HepG2 (cell line): ENCODE results near the gene MAPK11. TPM values are rescaled to one million over a fixed set of nuclear protein-coding genes. Genes with fewer than 3 reads are reported as not detected.
A peak's percentile ranks its signal among the peaks of the same experiment; 100 is the strongest.

Experiments
- ATAC-seq: fragments of 200-7000 bp; cut with Tn5 transposase; 3 replicates; pipeline ENCODE4 v1.9.1; 2020; ENCODE audit warnings: mild to moderate bottlenecking, moderate library complexity
- BruUV-seq: library from RNA; stranded (reverse); fragments of 400-500 nt; replicated peaks from 2 replicates; lab custom pipeline; 2021; lab: Mats Ljungman, UMichigan
- CTCF ChIA-PET: fragments of 300-600 bp; formaldehyde crosslinking; extraction: SDS; loops from one replicate; lab custom pipeline; 2021; ENCODE audit warnings: low total read pairs, inconsistent platforms, low intra/inter-chr PET ratio; lab: Yijun Ruan, JAX
- POLR2A ChIA-PET: fragments of 350-600 bp; sonication (Branson Sonifier 250); formaldehyde crosslinking; loops from one replicate; lab custom pipeline; 2020; ENCODE audit warnings: antibody characterized with exemption, inconsistent platforms; lab: Yijun Ruan, JAX
- DNase-seq: peaks from one replicate; pipeline ENCODE4 v3.0.0-alpha.2; 2015; ENCODE audit warnings: low spot score
- FAIRE-seq: peaks from 3 replicates; lab custom pipeline; 2011; peaks lifted over from hg19 to GRCh38; lab: Jason Lieb, UNC
- H2AFZ ChIP-seq: one replicate; pipeline ENCODE4 v1.6.1; 2011; ENCODE audit warnings: low read length, inconsistent platforms
- H3K27ac ChIP-seq: fragments of 300-600 bp; 3 replicates; pipeline ENCODE4 v1.8.0; 2011; ENCODE audit warnings: mixed run types, mild to moderate bottlenecking, mixed read lengths, low read length, inconsistent platforms; ENCODE audit not compliant: insufficient read depth; ENCODE audit errors: extremely low read length
- H3K27me3 ChIP-seq, 2 experiments: fragments of 200-600 bp in 1 of 2; 2 replicates in 1 of 2; 3 replicates in 1 of 2; pipeline versions ENCODE4 v1.6.0 to v1.8.0; 2011; ENCODE audit warnings: low read length in 2 of 2, mild to moderate bottlenecking in 2 of 2, moderate library complexity in 2 of 2, inconsistent platforms in 1 of 2; ENCODE audit not compliant: insufficient read depth in 2 of 2, control insufficient read depth in 1 of 2
- H3K36me3 ChIP-seq, 2 experiments: fragments of 200-600 bp in 1 of 2; replicated peaks in 1 of 2; 2 replicates in 1 of 2; 3 replicates in 1 of 2; pipeline versions ENCODE4 v1.5.1 to v1.8.0; 2011; ENCODE audit warnings: low read length in 2 of 2, inconsistent platforms in 1 of 2; ENCODE audit not compliant: insufficient read depth in 2 of 2, control insufficient read depth in 1 of 2
- H3K4me1 ChIP-seq: 2 replicates; pipeline ENCODE4 v1.5.1; 2012; ENCODE audit warnings: low read length, inconsistent platforms; ENCODE audit not compliant: insufficient read depth
- H3K4me2 ChIP-seq: 2 replicates; pipeline ENCODE4 v1.6.0; 2011; ENCODE audit warnings: low read depth, low read length, inconsistent platforms
- H3K4me3 ChIP-seq, 3 experiments: fragments of 200-600 bp in 1 of 3; sonication (generic), shearing (Covaris generic) in 1 of 3; replicated peaks in 1 of 3; 2 replicates each; pipeline ENCODE4 v1.5.1; 2011 to 2016; ENCODE audit warnings: low read length in 3 of 3, inconsistent platforms in 2 of 3, low read depth in 2 of 3, mild to moderate bottlenecking in 2 of 3, control low read depth in 1 of 3, mixed read lengths in 1 of 3; ENCODE audit not compliant: insufficient read depth in 1 of 3
- H3K79me2 ChIP-seq: one replicate; pipeline ENCODE4 v1.6.1; 2011; ENCODE audit warnings: low read length, inconsistent platforms; ENCODE audit not compliant: insufficient read depth
- H3K9ac ChIP-seq: 2 replicates; pipeline ENCODE4 v1.6.0; 2011; ENCODE audit warnings: mild to moderate bottlenecking, low read depth, low read length, inconsistent platforms; ENCODE audit not compliant: insufficient read depth
- H3K9me3 ChIP-seq: 2 replicates; pipeline ENCODE4 v1.5.1; 2012; ENCODE audit warnings: mild to moderate bottlenecking, low read length
- H4K20me1 ChIP-seq: 2 replicates; pipeline ENCODE4 v1.6.0; 2011; ENCODE audit warnings: inconsistent platforms, mild to moderate bottlenecking, low read length, moderate library complexity; ENCODE audit not compliant: insufficient read depth
- AGO2 ChIP-seq: fragments of 200-400 bp; formaldehyde crosslinking; optimal IDR thresholded peaks from 2 replicates; pipeline ENCODE3; 2017; ENCODE audit warnings: mild to moderate bottlenecking, low read depth, low read length, moderate library complexity
- HNRNPL ChIP-seq: fragments of 200-400 bp; formaldehyde crosslinking; IDR thresholded peaks from 2 replicates; pipeline ENCODE4 v1.6.1; 2017; ENCODE audit warnings: mild to moderate bottlenecking, low read depth, low read length
- MEF2D ChIP-seq: sonication (generic); formaldehyde crosslinking; IDR thresholded peaks from 2 replicates; pipeline ENCODE4 v1.5.1; 2020; ENCODE audit warnings: mild to moderate bottlenecking, missing genetic modification reagents
- NCOA1 ChIP-seq: sonication (generic); formaldehyde crosslinking; IDR thresholded peaks from 2 replicates; pipeline ENCODE4 v1.9.0; 2021; ENCODE audit warnings: missing genetic modification reagents
- PATZ1 ChIP-seq: sonication (generic); formaldehyde crosslinking; IDR thresholded peaks from 2 replicates; pipeline ENCODE4 v1.4.0; 2020; ENCODE audit warnings: missing genetic modification reagents
- RBFOX2 ChIP-seq: fragments of 200-400 bp; formaldehyde crosslinking; IDR thresholded peaks from 2 replicates; pipeline ENCODE4 v1.6.1; 2017; ENCODE audit warnings: low read depth, mild to moderate bottlenecking, low read length
- ZFX ChIP-seq: sonication (generic); formaldehyde crosslinking; IDR thresholded peaks from 2 replicates; pipeline ENCODE4 v1.4.0; 2020; ENCODE audit warnings: mild to moderate bottlenecking, low read depth, missing genetic modification reagents, moderate library complexity
- ZKSCAN8 ChIP-seq: IDR thresholded peaks from 2 replicates; pipeline ENCODE4 v1.6.1; 2016; ENCODE audit warnings: borderline replicate concordance, missing genetic modification reagents, missing compliant biosample characterization
- ZNF10 ChIP-seq: sonication (generic); formaldehyde crosslinking; IDR thresholded peaks from 2 replicates; pipeline ENCODE4 v1.4.0; 2020; ENCODE audit warnings: mild to moderate bottlenecking, low read depth, missing genetic modification reagents, borderline replicate concordance
- ZNF687 ChIP-seq: sonication (generic); formaldehyde crosslinking; IDR thresholded peaks from 2 replicates; pipeline ENCODE4 v1.5.1; 2020; ENCODE audit warnings: mild to moderate bottlenecking, missing genetic modification reagents, moderate library complexity
- ZNF850 ChIP-seq: sonication (generic); formaldehyde crosslinking; conservative IDR thresholded peaks from 2 replicates; pipeline ENCODE4 v1.9.0; 2021; ENCODE audit warnings: mild to moderate bottlenecking, missing genetic modification reagents
- WGBS: methylation state at CpG from one replicate; pipeline ENCODE4 v1.1.6; 2017; ENCODE audit warnings: low lambda C conversion rate; 5-methylcytosine and 5-hydroxymethylcytosine counted together
- in situ Hi-C: cut with HindIII; loops from 2 replicates; pipeline ENCODE4 v1.10.0; 2017; ENCODE audit warnings: low pct_unique_long_range_greater_than_20kb; ENCODE audit not compliant: extremely low pct_ligation_motif_present
- intact Hi-C: fragments of 100-400 bp; cut with micrococcal nuclease; formaldehyde crosslinking; loops from one replicate; pipeline ENCODE4 v1.10.0; 2022; ENCODE audit not compliant: unreplicated experiment
- polyA plus RNA-seq, 8 experiments: library from polyadenylated mRNA; depleted of rRNA in 3 of 8; stranded (reverse) in 7 of 8; unstranded in 1 of 8; fragments of >200 nt; fragmentation: Illumina TruSeq in 4 of 8; extraction: Trizol in 4 of 8; gene quantifications; 2 replicates each; pipeline versions ENCODE4 v1.2.1 to v1.2.3, GENCODE V29; 2011 to 2016; ENCODE audit warnings: low read depth in 4 of 8, missing spikeins in 1 of 8, mixed read lengths in 1 of 8; ENCODE audit not compliant: insufficient read depth in 1 of 8
- total RNA-seq, 5 experiments: library from RNA; depleted of rRNA; stranded (reverse); fragments of >200 nt; fragmentation: Illumina TruSeq; extraction: Trizol; gene quantifications; 2 replicates each; pipeline ENCODE4 v1.2.3, GENCODE V29; 2016; ENCODE audit warnings: low read depth in 1 of 5
- TF ChIP-seq, protein P1 (sequence below): sonication (generic); formaldehyde crosslinking; IDR thresholded peaks from 2 replicates; pipeline ENCODE4 v1.4.0; 2020; ENCODE audit warnings: low read depth, mild to moderate bottlenecking, missing genetic modification reagents

Gene MAPK11
- total and polyA plus RNA-seq, 2 of the 13 experiments (the other 11 are each of a cell fraction or from before 2014, with no cell fraction given), result 0.15 to 0.17 TPM

DNA sequence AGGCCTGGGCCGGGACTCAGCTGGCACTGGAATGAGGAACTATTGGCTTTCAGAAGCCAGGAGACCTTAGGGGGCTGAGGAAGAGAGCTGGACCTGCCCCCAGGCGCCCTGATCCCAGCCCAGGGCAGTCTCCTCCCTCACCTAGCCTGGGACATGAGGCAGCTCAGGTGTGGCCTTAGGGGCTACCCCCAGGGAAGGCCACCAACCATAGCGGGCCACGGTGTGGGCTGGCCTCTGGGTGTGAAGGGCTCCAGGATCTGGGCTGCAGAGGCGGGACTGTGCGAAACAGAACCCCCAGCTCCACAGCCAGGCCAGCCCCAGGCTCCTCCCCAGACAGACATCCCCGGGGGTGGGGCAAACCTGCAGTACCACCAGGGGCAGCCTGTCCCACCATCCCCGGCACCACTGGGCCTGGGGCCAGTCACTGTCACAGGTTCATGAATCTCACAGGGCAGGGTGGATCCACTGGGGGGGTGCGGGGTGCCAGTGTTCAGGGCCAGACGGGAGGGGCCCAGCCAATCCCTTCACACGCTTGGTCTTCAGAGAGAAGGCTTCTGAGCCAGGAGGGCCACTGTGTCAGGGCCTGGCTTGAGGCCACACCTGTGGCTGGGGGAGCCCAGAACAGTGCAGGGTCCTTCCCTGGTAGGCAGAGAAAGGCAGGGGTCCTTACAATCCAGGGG, 33.8 kb upstream of the MAPK11 start:
- Histone ChIP-seq H2AFZ (no peak overlapping the region), H3K4me2 (peak overlapping the region; percentile 53), H4K20me1 (peaks cover 4% of the 10 kb centered on the region; the same call in 1 of the 2 replicates), H3K79me2 (peaks cover 62% of the 10 kb centered on the region), H3K4me3 (peak overlapping the region in 1 of 3 experiments; percentile 37; a peak in 1 of 6 replicates), H3K9me3 (no peaks in the 10 kb centered on the region), H3K36me3 (peaks cover 0 to 2% of the 10 kb centered on the region in 2 experiments; a peak in 1 of 5 replicates), H3K9ac (peak overlapping the region; percentile 33; the same call in 1 of the 2 replicates), H3K4me1 (peaks cover 68% of the 10 kb centered on the region), H3K27ac (peak overlapping the region; percentile 33), H3K27me3 (no peaks in the 10 kb centered on the region)
- intact Hi-C loops, result no loop called here
- CTCF ChIA-PET, result no interaction called here
- peak; percentile 23 for DNase-seq
- FAIRE-seq, result no peak
- POLR2A ChIA-PET, result interaction anchor here (0.8 to 6.7 kb wide), 7 partner anchors 11 to 53 kb away, joined by 3 to 126 read pairs (median 4); partner anchors contain the start of genes HDAC10 and MAPK12
- BruUV-seq, result no TSS peak
- in situ Hi-C loops, result no loop called here
- WGBS, result 88% methylated on average over 2 of the region's 11 CpGs
- ATAC-seq, result peak; percentile 15
- peak; percentile 47 for TF ChIP-seq AGO2
- no peak for TF ChIP-seq ZKSCAN8 (CRISPR knock-in tag)
- TF ChIP-seq ZNF687 (CRISPR knock-in tag), result 0 out of 2 replicates have a peak, but pooled peaks have one; percentile 28
- TF ChIP-seq NCOA1, result no peak
- no peak for TF ChIP-seq ZNF850
- no peak for TF ChIP-seq ZNF10 (CRISPR knock-in tag)
- TF ChIP-seq, protein P1, sequence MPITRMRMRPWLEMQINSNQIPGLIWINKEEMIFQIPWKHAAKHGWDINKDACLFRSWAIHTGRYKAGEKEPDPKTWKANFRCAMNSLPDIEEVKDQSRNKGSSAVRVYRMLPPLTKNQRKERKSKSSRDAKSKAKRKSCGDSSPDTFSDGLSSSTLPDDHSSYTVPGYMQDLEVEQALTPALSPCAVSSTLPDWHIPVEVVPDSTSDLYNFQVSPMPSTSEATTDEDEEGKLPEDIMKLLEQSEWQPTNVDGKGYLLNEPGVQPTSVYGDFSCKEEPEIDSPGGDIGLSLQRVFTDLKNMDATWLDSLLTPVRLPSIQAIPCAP, result no peak
- 0 out of 2 replicates have a peak, but pooled peaks have one; percentile 10 for TF ChIP-seq ZFX (CRISPR knock-in tag)
- TF ChIP-seq PATZ1 (CRISPR knock-in tag), result peak; percentile 48; the same call in 1 of the 2 replicates
- 0 out of 2 replicates have a peak, but pooled peaks have one; percentile 42 for TF ChIP-seq HNRNPL
- no peak for TF ChIP-seq MEF2D (CRISPR knock-in tag)
- peak; percentile 29; the same call in 1 of the 2 replicates for TF ChIP-seq RBFOX2
